Kidney epithelial cell (primary cell): ENCODE results near the gene PIAS1. TPM values are rescaled to one million over a fixed set of nuclear protein-coding genes. Genes with fewer than 3 reads are reported as not detected.

ENCODE experiments used
- DNase-seq: peaks from one replicate; pipeline ENCODE4 v3.0.0-alpha.2; 2010; ENCODE audit warnings: low read depth
- H3K27me3 ChIP-seq: 2 replicates; pipeline ENCODE4 v1.6.0; 2011; ENCODE audit warnings: low read length; ENCODE audit not compliant: control insufficient read depth, insufficient read depth
- H3K36me3 ChIP-seq: 2 replicates; pipeline ENCODE4 v1.5.1; 2011; ENCODE audit warnings: low read length; ENCODE audit not compliant: control insufficient read depth, insufficient read depth
- H3K4me3 ChIP-seq: 2 replicates; pipeline ENCODE4 v1.5.1; 2011; ENCODE audit warnings: low read depth, mild to moderate bottlenecking, control low read depth, low read length
- CTCF ChIP-seq: IDR thresholded peaks from 2 replicates; pipeline ENCODE4 v1.5.1; 2011; ENCODE audit warnings: mild to moderate bottlenecking, moderate library complexity, low read length, control low read depth, inconsistent platforms; ENCODE audit not compliant: insufficient read depth, poor library complexity, severe bottlenecking
- total RNA-seq: library from RNA; depleted of rRNA; stranded (reverse); fragments of >200 nt; gene quantifications from 2 replicates; pipeline ENCODE4 v1.2.3, GENCODE V29; 2015

PIAS1 gene
- total RNA-seq, 1 donor from 2014 or later = 8.6 TPM

- no peak for DNase-seq
- TF ChIP-seq CTCF = no peak
- Histone ChIP-seq H3K36me3 (no peaks in the 10 kb centered on the region), H3K27me3 (no peaks in the 10 kb centered on the region), H3K4me3 (no peak overlapping the region)
Observed at GRCh38 chr15:68078365-68078764, 24.2 kb downstream of the PIAS1 start.

- no peaks in the 10 kb centered on the region for H3K36me3 ChIP-seq
- DNase-seq = no peak
- H3K27me3 ChIP-seq = no peaks in the 10 kb centered on the region
- H3K4me3 ChIP-seq = no peak overlapping the region
- no peak for TF ChIP-seq CTCF
Observed at GRCh38 chr15:68080334-68080733, 26.2 kb downstream of the PIAS1 start.

- no peaks in the 10 kb centered on the region for H3K27me3 ChIP-seq
- no peak for DNase-seq
- TF ChIP-seq CTCF = no peak
- H3K36me3 ChIP-seq = no peaks in the 10 kb centered on the region
- H3K4me3 ChIP-seq = no peak overlapping the region
Observed at GRCh38 chr15:68080783-68081182, 26.7 kb downstream of the PIAS1 start.

- Histone ChIP-seq H3K27me3 (no peaks in the 10 kb centered on the region), H3K36me3 (no peaks in the 10 kb centered on the region), H3K4me3 (no peak overlapping the region)
- no peak for TF ChIP-seq CTCF
- DNase-seq = no peak
Observed at GRCh38 chr15:68081869-68082505, 27.9 kb downstream of the PIAS1 start.

GRCh38 chr15:68082735-68083134 is 28.6 kb downstream of the PIAS1 start:
- TF ChIP-seq CTCF = no peak
- no peaks in the 10 kb centered on the region for H3K36me3 ChIP-seq

GRCh38 chr15:68083463-68083862 is 29.3 kb downstream of the PIAS1 start:
- DNase-seq = no peak
- no peaks in the 10 kb centered on the region for H3K27me3 ChIP-seq
- no peaks in the 10 kb centered on the region for H3K36me3 ChIP-seq
- no peak for TF ChIP-seq CTCF
- H3K4me3 ChIP-seq = no peak overlapping the region

More at GRCh38 chr15:68082735-68083134, 28.6 kb downstream of the PIAS1 start:
- DNase-seq = no peak
- H3K27me3 ChIP-seq = no peaks in the 10 kb centered on the region
- H3K4me3 ChIP-seq = no peak overlapping the region
